Neural cell (in vitro differentiated cells): Measurements from ENCODE around the gene STXBP5. TPM values are rescaled to one million over a fixed set of nuclear protein-coding genes. Genes with fewer than 3 reads are reported as not detected.

Experiments
- H2AFZ ChIP-seq: fragments of 200-600, 300-800 bp; sonication (generic), shearing (Covaris generic); 2 replicates; pipeline ENCODE4 v1.6.0; 2014; ENCODE audit warnings: low read depth, mild to moderate bottlenecking, antibody characterized with exemption, low read length, moderate library complexity
- H3F3A ChIP-seq: fragments of 200-600 bp; shearing (Covaris generic); 2 replicates; pipeline ENCODE4 v1.6.1; 2016; ENCODE audit warnings: mild to moderate bottlenecking, moderate library complexity, mixed read lengths, antibody characterized with exemption, low read length; ENCODE audit not compliant: insufficient read depth, poor library complexity, severe bottlenecking
- H3K27ac ChIP-seq: fragments of 200-600, 300-800 bp; sonication (generic), shearing (Covaris generic); 2 replicates; pipeline ENCODE4 v1.5.1; 2014; ENCODE audit warnings: mild to moderate bottlenecking, low read length, moderate library complexity
- H3K27me3 ChIP-seq: fragments of 300-800, 200-600 bp; sonication (generic), shearing (Covaris generic); 2 replicates; pipeline ENCODE4 v1.6.0; 2014; ENCODE audit warnings: mild to moderate bottlenecking, low read depth, low read length, moderate library complexity; ENCODE audit not compliant: insufficient read depth
- H3K36me3 ChIP-seq: fragments of 300-800, 200-600 bp; sonication (generic), shearing (Covaris generic); 2 replicates; pipeline ENCODE4 v1.5.1; 2014; ENCODE audit warnings: mild to moderate bottlenecking, antibody characterized with exemption, low read length, moderate library complexity; ENCODE audit not compliant: insufficient read depth
- H3K4me2 ChIP-seq: fragments of 300-800, 200-600 bp; sonication (generic), shearing (Covaris generic); 2 replicates; pipeline ENCODE4 v1.6.0; 2014; ENCODE audit warnings: mild to moderate bottlenecking, low read length
- H3K4me3 ChIP-seq: fragments of 300-800, 200-600 bp; sonication (generic), shearing (Covaris generic); 2 replicates; pipeline ENCODE4 v1.5.1; 2014; ENCODE audit warnings: mild to moderate bottlenecking, low read length, moderate library complexity
- H3K79me2 ChIP-seq: fragments of 200-600 bp; shearing (Covaris generic); replicated peaks from 2 replicates; pipeline ENCODE4 v1.6.0; 2014; ENCODE audit warnings: mild to moderate bottlenecking, low read length, moderate library complexity; ENCODE audit not compliant: insufficient read depth
- H3K9ac ChIP-seq: fragments of 300-800, 200-600 bp; sonication (generic), shearing (Covaris generic); 2 replicates; pipeline ENCODE4 v1.6.1; 2016; ENCODE audit warnings: mild to moderate bottlenecking, low read length, mixed read lengths
- H3K9me2 ChIP-seq: fragments of 200-600 bp; shearing (Covaris generic); 2 replicates; pipeline ENCODE4 v1.6.1; 2016; ENCODE audit warnings: mild to moderate bottlenecking, low read length, mixed read lengths; ENCODE audit not compliant: insufficient read depth
- H3K9me3 ChIP-seq: fragments of 200-600, 300-800 bp; sonication (generic), shearing (Covaris generic); 2 replicates; pipeline ENCODE4 v1.6.1; 2016; ENCODE audit warnings: mild to moderate bottlenecking, mixed run types, low read length, moderate library complexity, mixed read lengths
- H4K20me1 ChIP-seq: fragments of 200-600 bp; shearing (Covaris generic); 2 replicates; pipeline ENCODE4 v1.6.1; 2016; ENCODE audit warnings: mild to moderate bottlenecking, mixed run types; ENCODE audit not compliant: insufficient read depth
- CTCF ChIP-seq: fragments of 450-650 bp; IDR thresholded peaks from 2 replicates; pipeline ENCODE4 v1.5.1; 2014; ENCODE audit warnings: antibody characterized with exemption, mild to moderate bottlenecking, moderate library complexity; ENCODE audit not compliant: poor library complexity, severe bottlenecking
- EP300 ChIP-seq: fragments of 450-650 bp; conservative IDR thresholded peaks from 2 replicates; pipeline ENCODE4 v1.6.1; 2014; ENCODE audit warnings: antibody characterized with exemption, mild to moderate bottlenecking, moderate library complexity; ENCODE audit not compliant: poor library complexity, severe bottlenecking
- EZH2 ChIP-seq: fragments of 200-600, 300-800 bp; shearing (Covaris generic), sonication (generic); IDR thresholded peaks from 2 replicates; pipeline ENCODE4 v1.6.1; 2014; ENCODE audit warnings: antibody characterized with exemption, low read length, borderline replicate concordance, mild to moderate bottlenecking; ENCODE audit not compliant: insufficient read depth, poor library complexity, severe bottlenecking
- MXI1 ChIP-seq: fragments of 450-650 bp; conservative IDR thresholded peaks from 2 replicates; pipeline ENCODE4 v1.6.1; 2014; ENCODE audit warnings: antibody characterized with exemption, mild to moderate bottlenecking; ENCODE audit not compliant: poor library complexity, severe bottlenecking
- POLR2AphosphoS5 ChIP-seq: IDR thresholded peaks from 2 replicates; pipeline ENCODE4 v1.6.1; 2012
- RAD21 ChIP-seq: fragments of 450-650 bp; conservative IDR thresholded peaks from 2 replicates; pipeline ENCODE4 v1.6.1; 2014; ENCODE audit warnings: antibody characterized with exemption, mild to moderate bottlenecking, moderate library complexity
- REST ChIP-seq: IDR thresholded peaks from 2 replicates; pipeline ENCODE4 v1.6.1; 2012; ENCODE audit warnings: borderline replicate concordance
- SMC3 ChIP-seq: fragments of 450-650 bp; conservative IDR thresholded peaks from 2 replicates; pipeline ENCODE4 v1.6.1; 2014; ENCODE audit warnings: antibody characterized with exemption, mild to moderate bottlenecking, moderate library complexity; ENCODE audit not compliant: poor library complexity
- TAF1 ChIP-seq: IDR thresholded peaks from 2 replicates; pipeline ENCODE4 v1.6.1; 2012; ENCODE audit warnings: low read depth
- polyA plus RNA-seq: library from polyadenylated mRNA; depleted of rRNA; stranded (reverse); fragments of >200 nt; gene quantifications from 2 replicates; pipeline ENCODE4 v1.2.3, GENCODE V29; 2014

The STXBP5 gene
- polyA plus RNA-seq, 1 donor from 2014 or later: 56.4 TPM

- H3K4me2 ChIP-seq: no peak overlapping the region
- H3K27me3 ChIP-seq: no peaks in the 10 kb centered on the region
- no peak overlapping the region for H3K9ac ChIP-seq
- no peak overlapping the region for H3K27ac ChIP-seq
- H3K9me2 ChIP-seq: no peaks in the 10 kb centered on the region
- TF ChIP-seq EZH2 (no peak), SMC3 (no peak), EP300 (no peak), POLR2AphosphoS5 (no peak), TAF1 (no peak), MXI1 (no peak), RAD21 (no peak), CTCF (no peak), REST (no peak)
- H2AFZ ChIP-seq: no peak overlapping the region
- H3K4me3 ChIP-seq: no peak overlapping the region
- peaks cover 10% of the 10 kb centered on the region for H3K36me3 ChIP-seq
- H3F3A ChIP-seq: no peaks in the 10 kb centered on the region
- no peaks in the 10 kb centered on the region for H3K9me3 ChIP-seq
- no peaks in the 10 kb centered on the region for H4K20me1 ChIP-seq
- H3K79me2 ChIP-seq: no peaks in the 10 kb centered on the region
Observed at GRCh38 chr6:147347882-147348575, 143.8 kb downstream of the STXBP5 start.

GRCh38 chr6:147361311-147361981 is 157.2 kb downstream of the STXBP5 start:
- H3K36me3 ChIP-seq: peaks cover 3% of the 10 kb centered on the region
- H3K9me3 ChIP-seq: no peaks in the 10 kb centered on the region
- no peak overlapping the region for H3K4me3 ChIP-seq
- no peaks in the 10 kb centered on the region for H3K9me2 ChIP-seq
- no peak overlapping the region for H2AFZ ChIP-seq
- H4K20me1 ChIP-seq: no peaks in the 10 kb centered on the region
- no peaks in the 10 kb centered on the region for H3F3A ChIP-seq
- no peak overlapping the region for H3K27ac ChIP-seq
- H3K27me3 ChIP-seq: no peaks in the 10 kb centered on the region
- no peak overlapping the region for H3K9ac ChIP-seq
- TF ChIP-seq SMC3 (no peak), RAD21 (no peak), CTCF (no peak), REST (no peak), EZH2 (no peak), EP300 (no peak), TAF1 (no peak), MXI1 (no peak), POLR2AphosphoS5 (no peak)
- no peaks in the 10 kb centered on the region for H3K79me2 ChIP-seq
- H3K4me2 ChIP-seq: no peak overlapping the region
